GM12878 (cell line): Measurements from ENCODE around the gene ZNF33B. TPM values are rescaled to one million over a fixed set of nuclear protein-coding genes. Genes with fewer than 3 reads are reported as not detected.

Experiments used
- ASH2L ChIP-seq: fragments of 300-600, 200-600 bp; sonication (generic); IDR thresholded peaks from 2 replicates; pipeline ENCODE4 v1.6.1; 2017; ENCODE audit warnings: low read depth, mild to moderate bottlenecking, borderline replicate concordance
- BCLAF1 ChIP-seq: fragments of 450-650 bp; IDR thresholded peaks from 2 replicates; pipeline ENCODE4 v1.6.1; 2017; ENCODE audit warnings: antibody characterized with exemption, mild to moderate bottlenecking, moderate library complexity
- CBX3 ChIP-seq: fragments of 200-600 bp; sonication (generic); IDR thresholded peaks from 2 replicates; pipeline ENCODE4 v1.6.1; 2016; ENCODE audit warnings: low read depth, borderline replicate concordance
- CREB1 ChIP-seq: IDR thresholded peaks from 2 replicates; pipeline ENCODE4 v1.6.1; 2012; ENCODE audit warnings: low read depth, mild to moderate bottlenecking, inconsistent platforms
- NFYA ChIP-seq: IDR thresholded peaks from 2 replicates; pipeline ENCODE4 v1.6.1; 2011; ENCODE audit warnings: low read depth, mild to moderate bottlenecking, low read length, improper control_type of control experiment, borderline replicate concordance
- RAD21 ChIP-seq: IDR thresholded peaks from 2 replicates; pipeline ENCODE4 v1.6.1; 2011; ENCODE audit warnings: mild to moderate bottlenecking, low read depth, low read length, moderate library complexity; ENCODE audit not compliant: insufficient read depth
- SMC3 ChIP-seq: IDR thresholded peaks from 2 replicates; pipeline ENCODE4 v1.6.1; 2011; ENCODE audit warnings: low read length, improper control_type of control experiment, borderline replicate concordance
- SREBF1 ChIP-seq: IDR thresholded peaks from 2 replicates; pipeline ENCODE4 v1.6.1; 2012; ENCODE audit warnings: mild to moderate bottlenecking, low read length
- WRNIP1 ChIP-seq: IDR thresholded peaks from 2 replicates; pipeline ENCODE4 v1.6.1; 2011; ENCODE audit warnings: low read depth, low read length, improper control_type of control experiment, borderline replicate concordance
- ZNF687 ChIP-seq: fragments of 450-650 bp; IDR thresholded peaks from 2 replicates; pipeline ENCODE4 v1.6.1; 2017; ENCODE audit warnings: mild to moderate bottlenecking, moderate library complexity
- polyA plus RNA-seq, 11 experiments: library from polyadenylated mRNA; depleted of rRNA in 4 of 11; unstranded in 6 of 11; stranded (reverse) in 5 of 11; fragments of >200 nt; fragmentation: Nextera tagmentation in 4 of 11; fragmentation: Illumina TruSeq in 1 of 11; extraction: Ambion mirVana in 4 of 11; extraction: Trizol in 1 of 11; gene quantifications; 1 replicate in 1 of 11; 2 replicates in 10 of 11; pipeline versions ENCODE4 v1.2.1 to v1.2.3, GENCODE V29; 2011 to 2016; ENCODE audit warnings: inconsistent platforms in 2 of 11, missing spikeins in 2 of 11, low read depth in 1 of 11
- total RNA-seq, 4 experiments: library from RNA; depleted of rRNA in 3 of 4; stranded (reverse); fragments of >200 nt in 3 of 4; fragmentation: Illumina TruSeq in 1 of 4; extraction: Trizol in 1 of 4; gene quantifications; 2 replicates each; pipeline versions ENCODE4 v1.2.1 to v1.2.3, GENCODE V29; 2013 to 2021

The ZNF33B gene
- total and polyA plus RNA-seq, 10 of the 15 experiments (the other 5 are each of a cell fraction or from before 2014, with no cell fraction given) = 5.3 to 19.7 (median 9.3) TPM

GRCh38 chr10:42652858-42653257 is 14.5 kb upstream of the ZNF33B start (continued):
- TF ChIP-seq ZNF687 = no peak
- TF ChIP-seq SMC3 = no peak
- no peak for TF ChIP-seq BCLAF1
- no peak for TF ChIP-seq CBX3
- TF ChIP-seq SREBF1 = no peak
- TF ChIP-seq ASH2L = no peak
- no peak for TF ChIP-seq CREB1
- TF ChIP-seq RAD21 = no peak
- TF ChIP-seq WRNIP1 = no peak
- TF ChIP-seq NFYA = no peak
- TF ChIP-seq, all 136 proteins: peak for 0
